Measurements from ENCODE around the gene ZBTB24. TPM values are rescaled to one million over a fixed set of nuclear protein-coding genes. Genes with fewer than 3 reads are reported as not detected.

Gene ZBTB24
- total RNA-seq, 4 donors from 2014 or later = 4.7 to 9.8 (median 6.9) TPM

GRCh38 chr6:109478841-109479624 is 4.0 kb downstream of the ZBTB24 start:
- DNase-seq (ENCODE audit: low spot score) (no peak), ATAC-seq (ENCODE audit: low FRiP score) (no peak)
- no peak for TF ChIP-seq CTCF (IDR thresholded peaks at IDR 0.05)

- TF ChIP-seq CTCF (IDR thresholded peaks at IDR 0.05) = no peak
- DNase-seq (ENCODE audit: low spot score) = no peak
- no peak for ATAC-seq (ENCODE audit: low FRiP score)
Observed at GRCh38 chr6:109478222-109478805, 4.7 kb downstream of the ZBTB24 start.

- no peak for DNase-seq (ENCODE audit: low spot score)
- no peak for TF ChIP-seq CTCF (IDR thresholded peaks at IDR 0.05)
Observed at GRCh38 chr6:109477725-109478124, 5.3 kb downstream of the ZBTB24 start.

GRCh38 chr6:109477184-109477583 is 5.8 kb downstream of the ZBTB24 start:
- no peak for ATAC-seq (ENCODE audit: low FRiP score)
- no peak for TF ChIP-seq CTCF (IDR thresholded peaks at IDR 0.05)
- no peak for DNase-seq (ENCODE audit: low spot score)

More at GRCh38 chr6:109477725-109478124, 5.3 kb downstream of the ZBTB24 start:
- no peak for ATAC-seq (ENCODE audit: low FRiP score)

GRCh38 chr6:109475625-109476024 is 7.4 kb downstream of the ZBTB24 start:
- no peak for DNase-seq (ENCODE audit: low spot score)
- TF ChIP-seq CTCF (IDR thresholded peaks at IDR 0.05) = no peak
- no peak for ATAC-seq (ENCODE audit: low FRiP score)

GRCh38 chr6:109474995-109475394 is 8.0 kb downstream of the ZBTB24 start:
- no peak for TF ChIP-seq CTCF (IDR thresholded peaks at IDR 0.05)
- no peak for DNase-seq (ENCODE audit: low spot score)
- no peak for ATAC-seq (ENCODE audit: low FRiP score)

GRCh38 chr6:109473120-109473519 is 9.9 kb downstream of the ZBTB24 start:
- TF ChIP-seq CTCF (IDR thresholded peaks at IDR 0.05) = no peak

More at GRCh38 chr6:109473120-109473519, 9.9 kb downstream of the ZBTB24 start:
- ATAC-seq (ENCODE audit: low FRiP score) (peak; percentile 30), DNase-seq (ENCODE audit: low spot score) (no peak)
